SKM-1 treated with dmso at 0.1 percent for 144 hours (cell line): Measurements from ENCODE around the gene MICB.
"Not testable (repeated sequence)": the region's sequence is repeated elsewhere in the genome, so short reads cannot be mapped to it uniquely, and the experiment has no call there.

Source experiments
- DNase-seq: peaks from one replicate; lab custom pipeline; 2025; ENCODE audit not compliant: unreplicated experiment; lab: John Stamatoyannopoulos, UW

Gene MICB

DNA sequence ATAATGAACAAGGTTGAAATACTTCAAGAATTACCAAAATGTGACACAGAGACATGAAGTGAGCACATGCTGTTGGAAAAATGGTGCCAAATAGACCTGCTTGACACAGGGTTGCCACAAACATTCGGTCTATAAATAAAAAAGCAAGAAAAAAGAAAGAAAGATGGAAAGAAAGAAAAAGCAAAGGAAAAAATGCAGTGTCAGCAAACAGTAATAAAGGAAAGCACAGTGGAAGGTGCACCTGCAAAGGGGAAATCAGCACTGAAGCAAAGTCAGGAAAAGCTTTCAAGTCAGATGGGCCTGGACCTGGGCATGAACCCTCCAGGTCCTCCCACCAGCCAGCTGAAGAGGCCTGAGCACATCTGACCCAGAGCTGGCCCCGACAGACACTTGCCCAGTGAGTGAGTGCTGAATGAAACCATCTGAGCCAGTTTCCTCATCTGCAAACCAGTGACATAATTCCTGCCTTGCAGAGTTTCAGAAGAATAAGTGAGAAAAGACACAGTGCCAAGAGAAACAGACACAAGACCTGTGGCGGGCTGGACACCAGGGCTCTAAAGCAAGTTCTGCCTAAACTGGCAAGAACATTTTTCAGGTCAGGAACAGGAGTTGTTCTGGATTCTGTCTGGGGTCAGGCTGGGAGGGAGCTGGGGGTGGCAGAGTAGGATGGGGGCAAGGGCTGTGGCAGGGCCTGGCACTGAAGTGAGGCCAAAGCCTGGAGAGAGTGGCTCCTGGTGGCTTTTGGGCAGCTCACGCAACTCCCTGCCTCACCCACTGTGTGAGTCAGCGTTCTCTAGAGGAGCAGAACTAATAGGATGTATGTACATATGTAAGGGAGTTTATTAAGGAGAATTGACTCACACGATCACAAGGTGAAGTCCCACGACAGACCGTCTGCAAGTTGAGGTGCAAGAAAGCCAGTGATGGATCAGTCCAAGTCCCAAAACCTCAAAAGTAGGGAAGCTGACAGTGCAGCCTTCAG, 23.9 kb upstream of the MICB start:
- DNase-seq: no peak

DNA sequence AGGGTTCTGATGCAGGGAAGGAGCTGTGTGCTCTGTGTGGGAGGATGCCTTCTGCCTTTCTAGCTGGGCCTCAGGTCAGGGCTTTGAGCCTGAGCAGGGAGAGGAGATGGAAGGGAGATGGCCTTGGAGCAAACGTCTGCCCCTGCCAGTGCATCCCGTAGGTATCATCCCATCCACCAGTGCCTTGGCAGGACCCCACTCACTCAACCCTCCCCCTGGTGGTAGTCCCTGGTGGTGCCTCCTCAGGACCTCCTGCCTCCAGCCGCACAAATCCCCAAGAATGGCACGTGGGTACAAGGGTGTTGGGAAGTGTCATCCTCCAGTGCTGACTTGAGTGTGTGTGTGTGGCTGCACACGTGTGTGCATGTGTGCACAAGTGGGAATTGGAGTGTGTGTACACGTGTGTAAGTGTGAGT, 23.1 kb upstream of the MICB start:
- no peak for DNase-seq

DNA sequence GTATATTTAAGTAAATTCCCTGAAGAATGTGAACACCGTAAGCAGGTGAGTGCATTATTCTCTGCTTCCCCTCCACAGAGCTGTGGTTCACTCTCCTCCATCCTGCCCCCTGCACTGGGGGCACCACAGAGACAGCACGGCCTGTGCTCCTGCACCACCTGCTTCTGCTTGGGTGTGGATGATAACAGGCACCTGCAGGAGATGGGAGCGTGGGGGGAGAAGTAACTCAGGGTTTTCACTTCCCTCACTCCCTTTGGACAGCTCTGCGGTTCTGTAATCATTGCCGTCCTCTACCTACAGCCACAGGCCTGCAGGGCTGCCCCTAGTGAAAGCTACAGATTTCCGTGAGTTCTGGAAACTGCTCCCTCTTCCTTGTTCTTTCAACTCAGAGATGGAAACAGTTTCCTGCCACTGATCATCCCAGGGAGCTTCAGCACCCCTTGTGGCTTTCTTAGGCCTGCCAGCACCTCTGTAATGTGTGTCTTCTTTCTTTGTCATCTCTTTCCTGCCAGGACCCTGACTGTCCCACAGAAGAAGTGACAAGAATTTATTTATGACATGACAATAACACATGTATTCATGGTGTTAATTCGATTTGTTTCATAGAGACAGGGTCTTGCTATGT, 21.3 kb upstream of the MICB start:
- no peak for DNase-seq

DNA sequence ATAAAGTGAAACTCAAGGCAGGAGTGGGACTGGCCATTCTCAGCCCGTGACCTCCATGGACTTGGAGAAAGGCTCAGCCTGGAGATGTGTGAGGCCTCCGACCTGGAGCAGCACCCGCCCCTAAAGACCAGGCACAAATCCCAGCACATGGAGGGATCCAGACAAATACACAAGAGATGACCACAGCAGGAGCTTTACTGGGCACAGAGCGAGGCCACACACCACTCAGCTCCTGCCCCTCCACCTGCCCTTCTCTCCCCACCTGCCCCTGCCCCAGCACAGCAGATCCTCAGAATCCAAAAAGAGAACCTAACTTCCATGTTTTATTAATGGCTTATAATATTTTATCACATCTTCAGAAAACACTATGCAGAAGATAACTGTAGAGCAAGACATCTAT, 20.4 kb upstream of the MICB start:
- DNase-seq: no peak

DNA sequence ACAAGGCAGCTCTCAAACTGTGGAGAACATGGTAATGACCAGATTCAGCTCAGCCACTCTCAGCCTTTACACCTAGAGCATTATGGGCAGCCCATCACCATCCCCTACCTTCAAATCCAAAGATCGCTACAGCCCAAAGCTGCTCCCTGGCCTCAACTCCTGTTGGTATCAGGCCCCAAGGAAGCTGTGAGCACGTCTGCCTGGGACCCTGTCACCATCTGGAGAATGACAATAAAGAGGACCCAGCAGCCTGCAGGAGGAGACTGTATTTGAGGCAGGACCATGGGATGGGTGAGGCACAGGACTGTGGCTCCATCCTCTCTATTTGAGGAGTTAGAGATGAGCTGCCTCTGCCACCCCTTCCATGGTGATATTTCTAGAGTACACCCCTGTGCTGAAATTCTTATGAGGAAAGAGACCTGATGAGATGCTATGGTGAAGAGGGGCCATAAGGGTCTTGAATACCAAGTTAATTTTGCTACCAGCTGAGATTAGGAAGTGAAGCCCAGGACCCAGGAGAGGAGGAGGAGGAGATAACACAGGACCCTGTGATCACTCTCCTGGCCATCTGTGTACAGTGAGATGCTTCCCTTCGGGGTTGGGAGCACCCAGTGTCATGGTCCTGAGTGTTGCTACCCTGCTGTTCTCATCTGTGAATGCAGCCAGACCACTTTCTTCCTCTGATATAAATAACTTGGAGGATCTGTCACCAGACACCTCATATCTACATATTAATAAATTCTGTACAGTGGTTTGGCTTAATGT, 19.6 kb upstream of the MICB start:
- no peak for DNase-seq

DNA sequence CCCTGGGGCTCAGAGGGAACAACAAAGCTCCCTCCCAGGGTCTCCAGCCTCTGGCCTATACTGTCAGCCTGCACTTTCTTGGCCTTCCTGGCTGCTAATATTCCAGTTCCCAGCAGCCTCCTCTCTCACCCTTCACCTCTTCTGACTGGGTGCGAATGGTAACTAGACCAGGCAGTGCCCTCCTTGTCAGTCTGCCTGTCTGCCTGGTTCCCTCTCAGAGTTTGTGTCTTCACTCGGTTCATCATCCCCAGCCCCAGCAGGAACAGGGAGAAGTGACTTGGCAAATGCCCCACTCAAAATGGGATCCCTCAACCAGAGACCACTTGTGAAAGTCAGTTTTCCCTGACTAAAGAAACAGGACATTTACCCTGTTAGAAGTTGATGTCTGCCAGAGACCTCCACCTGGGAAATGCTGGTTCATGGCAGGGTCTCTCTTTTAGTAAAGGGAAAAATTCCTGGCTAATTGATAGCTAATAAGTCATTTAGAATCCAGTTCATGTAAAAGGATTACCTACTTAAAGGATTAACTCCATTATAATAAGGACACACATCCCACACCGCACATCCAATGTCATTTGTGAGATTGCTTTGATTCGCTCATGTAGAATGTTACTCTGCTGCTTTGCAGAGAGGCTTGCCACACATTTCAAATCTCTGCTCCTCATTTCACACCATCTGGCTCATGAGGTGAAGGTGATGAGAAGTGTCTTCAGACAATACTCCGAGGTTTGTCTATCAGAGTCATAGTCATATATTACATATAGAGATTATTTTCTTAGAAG, 18.6 kb upstream of the MICB start:
- no peak for DNase-seq

DNA sequence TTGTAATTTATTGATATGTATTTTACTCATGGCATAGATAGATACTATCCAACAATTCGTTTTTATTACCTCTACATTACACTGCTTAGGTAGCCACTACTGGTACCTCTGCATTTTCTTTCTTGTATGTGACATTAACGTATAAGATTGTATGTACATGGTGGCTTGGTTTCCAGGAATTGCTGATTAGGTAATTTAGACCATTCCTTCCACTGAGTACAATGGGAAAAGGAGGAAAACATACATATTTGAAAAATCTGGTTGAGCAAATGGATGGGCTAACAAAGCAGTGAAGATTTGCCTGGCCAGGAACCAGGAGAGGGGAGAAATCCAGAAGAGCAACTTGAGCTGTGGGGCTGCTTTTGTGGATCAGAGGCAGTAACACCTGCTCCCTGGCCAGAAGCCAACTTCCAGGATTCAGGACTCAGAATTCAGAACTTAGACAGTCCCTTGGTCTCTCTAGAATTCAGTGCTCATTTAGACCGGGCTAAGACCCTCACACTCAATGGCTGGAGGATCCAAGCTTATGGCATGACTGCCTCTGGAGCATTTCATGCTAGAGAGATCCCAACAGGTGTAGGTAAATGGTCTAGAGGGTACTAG, 17.9 kb upstream of the MICB start:
- no peak for DNase-seq

DNA sequence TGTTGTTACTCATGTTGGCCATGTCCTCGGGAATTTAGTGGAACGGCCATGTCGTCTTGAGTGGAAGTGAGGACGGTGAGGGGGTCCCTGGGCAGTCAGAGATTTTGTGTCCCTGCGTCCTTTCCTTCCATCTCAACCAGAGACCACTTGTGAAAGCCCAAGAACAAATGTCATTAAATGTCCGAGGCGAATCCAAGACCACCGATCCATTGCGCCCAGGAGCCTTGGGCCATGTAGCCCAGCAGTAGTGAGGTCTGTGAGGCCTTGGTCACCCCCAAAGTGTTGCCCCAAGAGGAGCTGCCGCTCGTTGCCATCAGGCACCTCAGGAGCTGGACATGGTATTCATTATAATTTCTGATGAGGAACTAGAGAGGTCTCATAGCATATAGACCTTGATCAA, 17.4 kb upstream of the MICB start:
- DNase-seq: no peak

DNA sequence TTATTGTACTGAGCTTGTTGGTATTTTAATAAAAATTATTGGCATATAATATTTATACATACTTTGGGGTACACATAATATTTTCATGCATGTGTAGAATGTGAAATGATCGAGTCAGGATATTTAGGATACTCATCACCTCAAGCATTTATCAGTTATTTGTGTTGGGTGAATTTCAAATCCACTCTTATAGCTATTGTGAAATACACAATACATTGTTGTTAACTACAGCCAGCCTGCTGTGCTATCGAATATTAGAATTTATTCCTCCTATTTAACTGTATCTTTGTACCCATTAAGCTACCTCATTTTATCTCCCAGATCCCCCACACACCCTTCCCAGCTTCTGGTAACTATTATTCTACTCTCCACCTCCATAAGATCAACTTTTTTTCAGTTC, 14.6 kb upstream of the MICB start:
- no peak for DNase-seq

DNA sequence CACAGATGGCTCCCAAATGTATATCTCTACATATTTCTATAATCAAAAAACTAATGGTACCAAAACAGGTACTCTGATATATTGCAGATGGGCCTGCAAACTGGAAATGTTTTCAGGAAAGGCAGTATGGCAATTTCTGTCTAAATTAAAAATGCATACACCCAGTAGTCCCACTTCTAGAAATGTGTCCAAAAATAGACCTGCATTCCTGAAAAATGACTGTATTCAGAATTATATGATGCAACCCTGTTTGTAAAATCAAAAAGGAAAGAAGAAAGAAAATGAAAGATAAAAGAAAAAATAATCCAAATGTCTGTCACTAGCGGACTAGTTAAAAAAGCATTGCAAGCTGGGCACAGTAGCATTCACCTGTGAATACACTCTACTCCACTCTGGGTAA, 12.9 kb upstream of the MICB start:
- no peak for DNase-seq

DNA sequence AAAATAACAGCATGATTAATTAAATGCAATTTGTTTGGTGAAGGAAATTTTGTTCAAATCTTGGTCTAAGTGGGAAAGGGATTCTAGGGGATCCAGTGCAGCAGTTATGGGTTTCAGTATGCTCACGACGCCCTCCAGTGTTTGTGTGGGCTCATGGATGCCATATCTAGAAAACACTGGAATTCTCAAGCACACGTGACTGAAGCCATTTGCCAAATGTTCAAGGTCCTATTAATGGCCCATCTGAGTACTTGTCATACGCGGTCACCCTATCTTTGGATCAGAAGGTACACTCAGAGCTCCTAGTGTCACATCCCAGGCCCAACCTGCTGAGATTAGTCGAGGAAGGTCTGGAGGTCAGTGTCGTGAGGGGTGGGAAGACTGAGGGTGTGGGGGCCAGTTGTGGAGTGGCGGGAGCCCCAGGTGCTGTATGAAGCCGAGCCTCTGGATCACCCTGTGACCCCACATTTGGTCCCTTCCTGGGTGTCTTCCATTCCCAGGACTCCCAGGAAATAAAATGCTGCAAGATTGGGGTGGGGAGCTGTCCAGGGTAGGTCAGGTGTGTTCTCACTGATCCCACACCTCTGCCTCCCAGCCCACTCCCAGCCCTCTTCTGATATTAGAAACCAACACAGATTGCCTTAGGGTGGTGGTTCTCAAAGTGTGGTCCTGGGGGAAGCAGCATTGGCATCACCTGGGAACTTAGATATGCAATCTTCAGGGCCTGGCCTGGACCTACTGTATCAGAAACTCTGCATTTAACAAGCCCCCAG, 11.7 kb upstream of the MICB start:
- not testable (repeated sequence) for DNase-seq

DNA sequence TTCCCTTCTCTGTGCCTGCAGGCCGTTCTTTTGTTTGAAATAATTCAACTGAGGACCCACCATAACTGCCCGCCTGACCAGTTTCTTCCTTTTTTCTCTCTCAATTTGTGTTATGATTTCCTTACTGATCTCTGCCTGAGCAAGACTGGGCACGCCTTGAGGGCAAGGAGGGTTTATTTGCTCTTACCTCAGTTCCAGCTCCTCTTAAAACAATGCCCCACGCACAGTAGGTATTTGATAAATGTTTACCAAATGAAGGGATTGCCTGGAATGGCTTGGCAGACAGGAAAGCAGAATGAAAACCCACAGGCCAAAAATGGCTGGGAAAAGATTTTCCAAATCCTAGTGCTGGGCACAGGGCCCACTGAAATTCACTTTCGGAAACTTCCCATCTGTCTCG, 10.3 kb upstream of the MICB start:
- not testable (repeated sequence) for DNase-seq

DNA sequence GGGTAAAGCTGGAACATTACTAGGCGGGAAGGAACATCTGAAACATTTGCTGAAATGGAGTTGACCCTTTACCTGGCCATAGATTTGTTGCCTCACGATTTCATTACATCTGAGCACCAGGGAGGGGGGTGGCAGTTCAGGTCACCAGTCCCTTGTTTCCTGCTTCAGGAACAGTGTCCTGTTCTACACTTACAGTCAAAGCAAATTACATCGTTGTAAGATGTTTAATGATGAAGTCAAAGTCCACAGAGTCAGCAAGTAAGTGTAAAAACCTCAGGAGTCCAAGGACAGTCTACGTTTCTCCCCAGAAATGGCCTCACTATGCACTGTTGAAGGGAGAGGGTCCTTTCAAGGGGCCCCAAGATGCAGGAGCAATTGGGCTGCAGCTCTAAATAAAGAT, 8.9 kb upstream of the MICB start:
- no peak for DNase-seq

DNA sequence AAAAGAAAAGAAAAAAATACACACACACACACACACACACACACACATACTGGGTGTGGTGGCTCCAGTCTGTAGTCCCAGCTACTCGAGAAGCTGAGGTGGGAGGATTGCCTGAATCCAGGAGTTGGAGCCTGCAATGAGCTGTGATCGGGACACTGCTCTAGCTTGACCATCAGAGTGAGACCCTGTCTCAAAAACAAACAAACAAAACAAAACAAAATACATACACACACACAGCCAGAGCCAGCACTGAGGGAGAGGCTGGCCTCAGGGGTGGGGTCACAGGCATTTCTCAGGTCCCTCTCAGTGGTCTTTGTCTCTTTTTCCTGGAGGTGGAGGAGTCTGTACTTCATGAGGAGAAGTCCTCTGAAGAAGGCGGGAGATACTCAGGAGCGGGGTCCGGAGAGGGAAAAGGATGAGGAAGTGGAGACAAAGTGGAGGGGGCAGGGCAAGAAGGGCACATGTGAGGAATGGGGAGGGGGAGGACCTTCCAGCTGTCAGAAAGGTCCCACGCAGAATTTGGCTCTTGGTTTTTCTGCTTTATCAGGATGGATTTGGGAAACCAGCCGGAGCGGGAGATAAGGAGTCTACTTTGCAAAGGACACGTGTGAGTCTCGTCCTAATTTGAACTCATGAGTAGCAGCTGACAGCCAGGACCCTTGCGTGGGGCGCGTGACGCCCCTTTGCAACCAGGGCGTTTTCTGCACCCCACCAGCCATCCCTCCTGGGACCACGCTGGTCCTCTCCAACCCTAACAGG, 7.7 kb upstream of the MICB start:
- DNase-seq: no peak

DNA sequence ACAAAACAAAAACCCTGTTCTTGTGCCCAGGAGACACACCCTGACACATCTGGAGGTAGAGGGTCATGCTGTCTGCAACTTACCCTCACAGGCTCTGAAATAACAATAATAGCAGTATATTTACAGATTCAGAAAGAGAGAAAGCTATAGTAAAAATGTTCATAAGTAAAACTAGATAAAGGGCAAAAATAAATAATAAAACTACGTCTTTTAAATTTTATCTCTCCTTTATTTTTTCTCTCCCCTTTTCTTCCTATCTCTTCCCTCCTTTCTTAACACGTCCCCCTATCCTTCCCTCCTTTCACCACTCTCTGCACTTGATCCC, 4.4 kb upstream of the MICB start:
- DNase-seq: not testable (repeated sequence)

DNA sequence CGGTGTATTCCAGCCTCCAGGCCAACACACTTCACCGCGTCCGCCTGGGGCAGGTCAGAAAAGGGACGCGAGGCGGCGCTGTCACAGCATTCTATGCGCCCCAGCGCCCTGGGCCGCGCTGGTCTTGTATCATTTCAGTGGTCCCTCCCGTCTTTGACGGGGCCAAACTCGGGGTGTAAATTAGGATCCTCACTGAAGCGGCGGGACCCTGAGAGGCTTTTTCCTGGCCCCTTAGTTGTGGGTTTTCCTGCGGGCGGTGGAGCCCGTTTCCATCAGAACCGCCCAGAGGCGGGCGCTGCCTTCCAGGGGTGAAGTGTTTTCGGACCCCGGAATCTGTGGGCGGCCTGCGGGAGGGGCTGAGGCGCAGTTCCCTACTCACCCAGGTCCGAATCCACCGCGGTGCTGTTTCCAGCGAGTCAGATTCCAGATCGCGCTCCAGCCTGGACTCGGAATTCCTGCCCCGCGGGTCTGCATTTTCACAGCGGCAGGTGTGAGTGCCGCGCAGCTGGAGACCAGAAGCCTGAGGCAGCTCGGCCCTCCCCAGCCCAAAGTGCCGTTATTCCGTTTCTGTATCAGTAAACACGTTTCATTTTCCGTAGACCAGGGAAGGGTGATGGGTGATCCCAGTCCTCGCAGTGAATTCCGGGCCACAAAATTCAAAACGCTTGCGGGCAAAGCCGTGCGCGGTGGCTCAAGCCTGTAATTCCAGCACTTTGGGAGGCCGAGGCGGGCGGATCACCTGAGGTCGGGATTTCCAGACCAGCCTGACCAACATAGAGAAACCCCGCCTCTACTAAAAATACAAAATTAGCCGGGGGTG, 3.9 kb upstream of the MICB start:
- peak; percentile 77 for DNase-seq

DNA sequence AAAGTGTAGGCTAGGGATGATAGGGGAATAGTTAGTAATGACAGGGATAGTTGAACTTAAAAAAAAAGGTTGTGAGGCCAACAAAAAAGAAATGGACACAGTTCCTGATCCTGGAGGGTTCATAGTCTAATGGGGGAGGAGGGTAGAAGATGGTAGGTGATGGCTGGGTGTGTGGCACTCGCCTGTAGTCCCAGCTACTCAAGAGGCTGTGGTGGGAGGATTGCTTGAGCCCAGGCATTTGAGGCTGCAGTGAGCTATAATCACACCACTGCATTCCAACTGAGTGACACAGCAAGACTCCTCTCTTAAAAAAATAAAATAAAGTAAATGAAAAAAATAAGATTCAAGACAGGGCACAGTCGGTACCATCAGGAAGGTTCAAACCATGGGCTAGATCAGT, 2.4 kb upstream of the MICB start:
- DNase-seq: no peak

DNA sequence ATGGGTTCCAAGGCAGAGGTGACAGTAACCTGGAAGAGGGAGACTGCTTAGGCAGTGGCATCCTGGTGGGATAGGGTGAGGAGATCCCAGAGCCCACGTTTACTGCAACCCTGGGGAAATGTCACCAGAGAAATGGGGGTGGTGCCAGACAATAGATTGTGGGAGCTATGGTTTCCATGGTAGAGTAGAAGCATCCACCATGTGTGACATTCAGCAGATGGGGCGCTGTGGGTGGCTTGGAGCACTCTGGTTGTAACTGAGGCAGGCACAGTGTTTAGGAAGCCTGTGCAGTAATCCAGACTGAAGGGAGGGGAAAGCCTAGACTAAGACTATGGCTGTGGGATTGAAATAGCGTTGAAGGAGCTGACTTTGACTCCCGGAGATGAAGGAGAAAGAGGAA, 1.1 kb upstream of the MICB start:
- not testable (repeated sequence) for DNase-seq
